ENCODE measurements around the gene KLRF1.

KLRF1 gene

GRCh38 chr12:9883175-9883574 lies 55.9 kb downstream of the KLRF1 start:
- in situ Hi-C loops (cut with HindIII; ENCODE audit: low sequenced_read_pairs), result no loop called here
- H3K4me3 ChIP-seq (ENCODE audit: low read depth, low read length), result no peak overlapping the region
- TF ChIP-seq CTCF (IDR thresholded peaks at IDR 0.05; ENCODE audit: low read depth, low read length), result no peak
- DNase-seq (ENCODE audit: low read depth, low spot score), result no peak

GRCh38 chr12:9888665-9889273 lies 61.5 kb downstream of the KLRF1 start:
- no peak for DNase-seq (ENCODE audit: low read depth, low spot score)
- TF ChIP-seq CTCF (IDR thresholded peaks at IDR 0.05; ENCODE audit: low read depth, low read length), result no peak
- in situ Hi-C loops (cut with HindIII; ENCODE audit: low sequenced_read_pairs), result no loop called here
- H3K4me3 ChIP-seq (ENCODE audit: low read depth, low read length), result no peak overlapping the region
